IMR-90 (cell line): ENCODE measurements around the gene GOLGA6A. TPM values are rescaled to one million over a fixed set of nuclear protein-coding genes. Genes with fewer than 3 reads are reported as not detected.

ENCODE experiments used
- ATAC-seq: fragments of 200-7000 bp; cut with Tn5 transposase; 2 replicates; pipeline ENCODE4 v1.9.1; 2020; ENCODE audit warnings: low read depth, mild to moderate bottlenecking, moderate library complexity
- BruUV-seq: library from RNA; stranded (reverse); fragments of 400-500 nt; replicated peaks from 2 replicates; lab custom pipeline; 2021; lab: Mats Ljungman, UMichigan
- CTCF ChIA-PET: fragments of 300-600 bp; formaldehyde crosslinking; extraction: SDS; loops from one replicate; lab custom pipeline; 2021; ENCODE audit warnings: antibody characterized with exemption; lab: Yijun Ruan, JAX
- POLR2A ChIA-PET: fragments of 300-600 bp; sonication (Branson Sonifier 250); formaldehyde crosslinking; loops from one replicate; lab custom pipeline; 2022; ENCODE audit warnings: antibody characterized with exemption; ENCODE audit not compliant: unreplicated experiment; lab: Charles Lee
- DNase-seq: peaks from one replicate; pipeline ENCODE4 v3.0.0; 2013
- H2AFZ ChIP-seq: replicated peaks from 2 replicates; pipeline ENCODE3; 2013; ENCODE audit warnings: low read length, mild to moderate bottlenecking; ENCODE audit not compliant: poor library complexity
- H2AK5ac ChIP-seq: 2 replicates; pipeline ENCODE4 v1.6.1; 2013; ENCODE audit warnings: low read depth, low read length, inconsistent platforms
- H2AK9ac ChIP-seq: replicated peaks from 2 replicates; pipeline ENCODE3; 2013; ENCODE audit warnings: mild to moderate bottlenecking, low read depth, low read length, moderate library complexity; ENCODE audit not compliant: poor library complexity
- H2BK120ac ChIP-seq: 2 replicates; pipeline ENCODE4 v1.6.1; 2013; ENCODE audit warnings: low read depth, low read length, inconsistent platforms
- H2BK15ac ChIP-seq: 3 replicates; pipeline ENCODE4 v1.6.1; 2013; ENCODE audit warnings: low read depth, low read length, inconsistent platforms
- H2BK20ac ChIP-seq: 2 replicates; pipeline ENCODE4 v1.6.1; 2013; ENCODE audit warnings: low read depth, mild to moderate bottlenecking, inconsistent platforms, low read length, moderate library complexity
- H2BK5ac ChIP-seq: 2 replicates; pipeline ENCODE4 v1.6.1; 2013; ENCODE audit warnings: mild to moderate bottlenecking, low read depth, low read length, inconsistent platforms; ENCODE audit not compliant: poor library complexity, severe bottlenecking
- H3K14ac ChIP-seq: replicated peaks from 2 replicates; pipeline ENCODE4 v1.6.1; 2013; ENCODE audit warnings: low read depth, low read length, inconsistent platforms
- H3K18ac ChIP-seq: 2 replicates; pipeline ENCODE4 v1.6.1; 2013; ENCODE audit warnings: low read depth, low read length, control low read depth
- H3K23ac ChIP-seq: 2 replicates; pipeline ENCODE4 v1.6.1; 2013; ENCODE audit warnings: low read depth, low read length, inconsistent platforms
- H3K27ac ChIP-seq: 2 replicates; pipeline ENCODE4 v1.5.1; 2013; ENCODE audit warnings: mild to moderate bottlenecking, control low read depth, low read length; ENCODE audit not compliant: insufficient read depth
- H3K27me3 ChIP-seq: 2 replicates; pipeline ENCODE4 v1.6.1; 2013; ENCODE audit warnings: low read length; ENCODE audit not compliant: control insufficient read depth, insufficient read depth
- H3K36me3 ChIP-seq: 2 replicates; pipeline ENCODE4 v1.6.1; 2013; ENCODE audit warnings: low read length, mixed read lengths; ENCODE audit not compliant: control insufficient read depth, insufficient read depth
- H3K4ac ChIP-seq: 2 replicates; pipeline ENCODE4 v1.6.1; 2013; ENCODE audit warnings: low read depth, low read length, inconsistent platforms
- H3K4me1 ChIP-seq: 2 replicates; pipeline ENCODE4 v1.6.1; 2013; ENCODE audit warnings: low read length, mixed read lengths; ENCODE audit not compliant: control insufficient read depth, insufficient read depth
- H3K4me2 ChIP-seq: 2 replicates; pipeline ENCODE4 v1.6.1; 2013; ENCODE audit warnings: low read depth, mild to moderate bottlenecking, control low read depth, low read length, moderate library complexity
- H3K4me3 ChIP-seq: 2 replicates; pipeline ENCODE4 v1.5.1; 2013; ENCODE audit warnings: low read depth, mild to moderate bottlenecking, control low read depth, low read length, moderate library complexity; ENCODE audit not compliant: insufficient read depth
- H3K56ac ChIP-seq: 2 replicates; pipeline ENCODE4 v1.6.1; 2013; ENCODE audit warnings: low read length, inconsistent platforms; ENCODE audit not compliant: insufficient read depth; ENCODE audit errors: extremely low read depth
- H3K79me1 ChIP-seq, 2 experiments: 2 replicates each; pipeline ENCODE4 v1.6.1; 2013; ENCODE audit warnings: low read length in 2 of 2, inconsistent platforms in 1 of 2, low read depth in 1 of 2
- H3K9ac ChIP-seq: 2 replicates; pipeline ENCODE4 v1.6.1; 2013; ENCODE audit warnings: low read depth, low read length, control low read depth
- H3K9me1 ChIP-seq: 2 replicates; pipeline ENCODE4 v1.6.1; 2013; ENCODE audit warnings: low read length, inconsistent platforms; ENCODE audit not compliant: insufficient read depth
- H3K9me3 ChIP-seq: 2 replicates; pipeline ENCODE4 v1.6.1; 2013; ENCODE audit warnings: low read length; ENCODE audit not compliant: control insufficient read depth, insufficient read depth
- H4K20me1 ChIP-seq: 2 replicates; pipeline ENCODE4 v1.6.1; 2013; ENCODE audit warnings: low read length, inconsistent platforms; ENCODE audit not compliant: insufficient read depth
- H4K5ac ChIP-seq: 2 replicates; pipeline ENCODE4 v1.6.1; 2013; ENCODE audit warnings: mild to moderate bottlenecking, low read depth, low read length, control low read depth
- H4K8ac ChIP-seq, 2 experiments: 2 replicates each; pipeline ENCODE4 v1.6.1; 2013; ENCODE audit warnings: low read depth in 2 of 2, low read length in 2 of 2, control low read depth in 1 of 2, inconsistent platforms in 1 of 2
- H4K91ac ChIP-seq: 2 replicates; pipeline ENCODE4 v1.6.1; 2013; ENCODE audit warnings: low read depth, low read length, inconsistent platforms; ENCODE audit not compliant: insufficient read depth
- BHLHE40 ChIP-seq: fragments of 150-350 bp; IDR thresholded peaks from 2 replicates; pipeline ENCODE4 v1.6.1; 2016; ENCODE audit warnings: mild to moderate bottlenecking, low read depth, low read length
- CEBPB ChIP-seq: IDR thresholded peaks from 2 replicates; pipeline ENCODE4 v1.6.1; 2012; ENCODE audit warnings: low read depth, low read length, improper control_type of control experiment
- CHD1 ChIP-seq: IDR thresholded peaks from 2 replicates; pipeline ENCODE4 v1.6.1; 2012; ENCODE audit warnings: low read depth, low read length, improper control_type of control experiment
- FOS ChIP-seq: fragments of 150-350 bp; IDR thresholded peaks from 2 replicates; pipeline ENCODE4 v1.6.1; 2016; ENCODE audit warnings: low read depth, low read length
- MAFK ChIP-seq: IDR thresholded peaks from 2 replicates; pipeline ENCODE4 v1.6.1; 2012; ENCODE audit warnings: low read depth, low read length, improper control_type of control experiment
- MAZ ChIP-seq: IDR thresholded peaks from 2 replicates; pipeline ENCODE4 v1.6.1; 2012; ENCODE audit warnings: low read depth, mild to moderate bottlenecking, low read length, improper control_type of control experiment, moderate library complexity, borderline replicate concordance
- MXI1 ChIP-seq: IDR thresholded peaks from 2 replicates; pipeline ENCODE4 v1.6.1; 2012; ENCODE audit warnings: low read depth, mild to moderate bottlenecking, low read length, moderate library complexity, borderline replicate concordance
- NFE2L2 ChIP-seq: fragments of 150-350 bp; IDR thresholded peaks from 2 replicates; pipeline ENCODE4 v1.6.1; 2016; ENCODE audit warnings: low read depth, mild to moderate bottlenecking, low read length
- POLR2A ChIP-seq: IDR thresholded peaks from 2 replicates; pipeline ENCODE4 v1.6.1; 2012; ENCODE audit warnings: mild to moderate bottlenecking, low read depth, low read length
- RAD21 ChIP-seq: IDR thresholded peaks from 2 replicates; pipeline ENCODE4 v1.6.1; 2012; ENCODE audit warnings: low read length, improper control_type of control experiment
- RCOR1 ChIP-seq: IDR thresholded peaks from 2 replicates; pipeline ENCODE4 v1.6.1; 2012; ENCODE audit warnings: mild to moderate bottlenecking, low read length, improper control_type of control experiment; ENCODE audit not compliant: insufficient replicate concordance
- SMC3 ChIP-seq: fragments of 150-350 bp; IDR thresholded peaks from 2 replicates; pipeline ENCODE4 v1.6.1; 2016; ENCODE audit warnings: low read depth, mild to moderate bottlenecking, antibody characterized with exemption, low read length, moderate library complexity
- WGBS, 2 experiments: methylation state at CpG; one replicate each; pipeline versions ENCODE4 v1.1.5 to v1.1.7; 2013; ENCODE audit warnings: missing lambda C conversion rate in 2 of 2; ENCODE audit not compliant: insufficient read length in 1 of 2; ENCODE audit errors: extremely low coverage in 2 of 2; 5-methylcytosine and 5-hydroxymethylcytosine counted together
- dilution Hi-C: fragments of 300-500 bp; cut with HindIII; formaldehyde crosslinking; loops from one replicate; pipeline ENCODE4 v1.14.3; 2018; ENCODE audit warnings: low sequenced_read_pairs; ENCODE audit not compliant: unreplicated experiment
- in situ Hi-C: fragments of 300-500 bp; cut with MboI; formaldehyde crosslinking; loops from 3 replicates; pipeline ENCODE4 v1.14.3; 2019; ENCODE audit warnings: low sequenced_read_pairs, inconsistent platforms, mixed read lengths
- intact Hi-C: fragments of 100-400 bp; cut with micrococcal nuclease; formaldehyde crosslinking; loops from 2 replicates; pipeline ENCODE4 v1.10.0; 2022
- polyA plus RNA-seq, 3 experiments: library from polyadenylated mRNA; depleted of rRNA; stranded (reverse); fragments of >200 nt; gene quantifications; 2 replicates each; pipeline ENCODE4 v1.2.3, GENCODE V29; 2012; ENCODE audit warnings: low replicate concordance in 1 of 3
- total RNA-seq: library from RNA; depleted of rRNA; stranded (reverse); fragments of >200 nt; gene quantifications from 2 replicates; pipeline ENCODE4 v1.2.3, GENCODE V29; 2012
- TF ChIP-seq, protein P1 (sequence below): fragments of 150-350 bp; IDR thresholded peaks from 2 replicates; pipeline ENCODE4 v1.6.1; 2017; ENCODE audit warnings: mild to moderate bottlenecking, antibody characterized with exemption, low read length, low read depth
- TF ChIP-seq, protein P2 (sequence below): fragments of 150-350 bp; IDR thresholded peaks from 2 replicates; pipeline ENCODE4 v1.6.1; 2016; ENCODE audit warnings: low read depth, mild to moderate bottlenecking, low read length, moderate library complexity, borderline replicate concordance

Gene GOLGA6A
- total and polyA plus RNA-seq, 2 of the 4 experiments (the other 2 are of a cell fraction): not detected

DNA sequence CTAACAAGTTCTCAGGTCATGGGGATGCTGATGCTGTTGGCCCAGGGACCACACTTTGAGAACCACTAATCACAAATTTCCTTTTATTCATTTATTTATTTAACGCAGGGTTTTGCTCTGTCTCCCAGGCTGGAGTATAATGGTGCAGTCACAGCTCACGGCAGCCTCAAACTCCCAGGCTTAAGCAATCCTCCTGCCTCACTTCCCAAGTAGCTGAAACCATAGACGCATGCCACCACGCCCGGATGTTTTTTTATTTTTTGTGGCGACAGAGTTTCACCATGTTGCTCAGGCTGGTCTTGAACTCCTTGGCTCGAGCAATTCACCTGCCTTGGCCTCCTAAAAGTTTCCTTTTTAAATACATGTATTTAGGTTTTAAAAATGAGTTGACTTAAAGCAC, 27.4 kb upstream of the GOLGA6A start:
- Histone ChIP-seq H2AK9ac (no peak overlapping the region), H4K8ac (no peak overlapping the region), H2AFZ (no peak overlapping the region), H4K5ac (no peak overlapping the region), H3K4ac (no peak overlapping the region), H2BK5ac (no peak overlapping the region), H3K4me2 (no peak overlapping the region), H3K79me1 (no peaks in the 10 kb centered on the region), H4K20me1 (no peaks in the 10 kb centered on the region), H3K9me1 (no peaks in the 10 kb centered on the region), H3K23ac (no peak overlapping the region), H3K14ac (no peak overlapping the region), H3K9me3 (no peaks in the 10 kb centered on the region), H2BK120ac (no peak overlapping the region), H3K27me3 (peaks cover 12% of the 10 kb centered on the region), H4K91ac (no peak overlapping the region), H3K4me3 (no peak overlapping the region), H3K56ac (no peak overlapping the region), H3K27ac (no peak overlapping the region), H3K36me3 (no peaks in the 10 kb centered on the region), H3K18ac (no peak overlapping the region), H3K9ac (no peak overlapping the region), H3K4me1 (no peaks in the 10 kb centered on the region), H2BK15ac (no peak overlapping the region), H2BK20ac (no peak overlapping the region), H2AK5ac (no peak overlapping the region)
- CTCF ChIA-PET: no interaction called here
- TF ChIP-seq, protein P1, sequence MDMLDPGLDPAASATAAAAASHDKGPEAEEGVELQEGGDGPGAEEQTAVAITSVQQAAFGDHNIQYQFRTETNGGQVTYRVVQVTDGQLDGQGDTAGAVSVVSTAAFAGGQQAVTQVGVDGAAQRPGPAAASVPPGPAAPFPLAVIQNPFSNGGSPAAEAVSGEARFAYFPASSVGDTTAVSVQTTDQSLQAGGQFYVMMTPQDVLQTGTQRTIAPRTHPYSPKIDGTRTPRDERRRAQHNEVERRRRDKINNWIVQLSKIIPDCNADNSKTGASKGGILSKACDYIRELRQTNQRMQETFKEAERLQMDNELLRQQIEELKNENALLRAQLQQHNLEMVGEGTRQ: no peak
- TF ChIP-seq, protein P2, sequence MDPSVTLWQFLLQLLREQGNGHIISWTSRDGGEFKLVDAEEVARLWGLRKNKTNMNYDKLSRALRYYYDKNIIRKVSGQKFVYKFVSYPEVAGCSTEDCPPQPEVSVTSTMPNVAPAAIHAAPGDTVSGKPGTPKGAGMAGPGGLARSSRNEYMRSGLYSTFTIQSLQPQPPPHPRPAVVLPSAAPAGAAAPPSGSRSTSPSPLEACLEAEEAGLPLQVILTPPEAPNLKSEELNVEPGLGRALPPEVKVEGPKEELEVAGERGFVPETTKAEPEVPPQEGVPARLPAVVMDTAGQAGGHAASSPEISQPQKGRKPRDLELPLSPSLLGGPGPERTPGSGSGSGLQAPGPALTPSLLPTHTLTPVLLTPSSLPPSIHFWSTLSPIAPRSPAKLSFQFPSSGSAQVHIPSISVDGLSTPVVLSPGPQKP: no peak
- no peak for TF ChIP-seq CEBPB
- TF ChIP-seq BHLHE40: no peak
- no peak for TF ChIP-seq FOS
- TF ChIP-seq CHD1: no peak
- TF ChIP-seq MXI1: no peak
- TF ChIP-seq MAZ: no peak
- TF ChIP-seq POLR2A: no peak
- TF ChIP-seq RAD21: no peak
- TF ChIP-seq NFE2L2: no peak
- TF ChIP-seq RCOR1: no peak
- TF ChIP-seq SMC3: no peak
- no peak for TF ChIP-seq MAFK
- DNase-seq (no peak), ATAC-seq (no peak)
- intact Hi-C loops (no loop called here), in situ Hi-C loops (loop anchor here (25.0 kb wide), 1 partner anchor 1472 kb away; no protein-coding TSS in a partner anchor), dilution Hi-C loops (no loop called here)
- POLR2A ChIA-PET: no interaction called here
- 92% methylated on average over 2 of the region's 7 CpGs; no CpG with 5 or more reads in 1 of the 2 experiments for WGBS, 2 experiments
- no TSS peak for BruUV-seq
